ENCODE results near the gene CAGE1.

GRCh38 chr6:7311917-7312615 is 77.5 kb downstream of the CAGE1 start:
- no peak for TF ChIP-seq CTCF (conservative IDR thresholded peaks at IDR 0.05; ENCODE audit: low read depth, low read length)
- TF ChIP-seq EZH2 (IDR thresholded peaks at IDR 0.05; ENCODE audit: low read length, unreplicated experiment) = no peak
